IPS-18a (cell line): ENCODE results near the gene TMEM271.

Experiments
- H3K27ac ChIP-seq: one replicate; pipeline ENCODE4 v1.5.1; 2013; ENCODE audit warnings: low read length
- H3K27me3 ChIP-seq: one replicate; pipeline ENCODE4 v1.6.1; 2013; ENCODE audit warnings: mild to moderate bottlenecking, low read length; ENCODE audit not compliant: control insufficient read depth, insufficient read depth
- H3K36me3 ChIP-seq: one replicate; pipeline ENCODE4 v1.6.1; 2013; ENCODE audit warnings: low read depth, low read length; ENCODE audit not compliant: control insufficient read depth
- H3K4me1 ChIP-seq: one replicate; pipeline ENCODE4 v1.6.1; 2013; ENCODE audit warnings: low read depth, low read length; ENCODE audit not compliant: control insufficient read depth
- H3K4me3 ChIP-seq: one replicate; pipeline ENCODE4 v1.5.1; 2013; ENCODE audit warnings: low read length
- H3K9ac ChIP-seq: one replicate; pipeline ENCODE4 v1.6.1; 2013; ENCODE audit warnings: mild to moderate bottlenecking, low read length, moderate library complexity
- H3K9me3 ChIP-seq: one replicate; pipeline ENCODE4 v1.6.1; 2013; ENCODE audit warnings: low read depth, low read length; ENCODE audit not compliant: control insufficient read depth

TMEM271 gene

DNA sequence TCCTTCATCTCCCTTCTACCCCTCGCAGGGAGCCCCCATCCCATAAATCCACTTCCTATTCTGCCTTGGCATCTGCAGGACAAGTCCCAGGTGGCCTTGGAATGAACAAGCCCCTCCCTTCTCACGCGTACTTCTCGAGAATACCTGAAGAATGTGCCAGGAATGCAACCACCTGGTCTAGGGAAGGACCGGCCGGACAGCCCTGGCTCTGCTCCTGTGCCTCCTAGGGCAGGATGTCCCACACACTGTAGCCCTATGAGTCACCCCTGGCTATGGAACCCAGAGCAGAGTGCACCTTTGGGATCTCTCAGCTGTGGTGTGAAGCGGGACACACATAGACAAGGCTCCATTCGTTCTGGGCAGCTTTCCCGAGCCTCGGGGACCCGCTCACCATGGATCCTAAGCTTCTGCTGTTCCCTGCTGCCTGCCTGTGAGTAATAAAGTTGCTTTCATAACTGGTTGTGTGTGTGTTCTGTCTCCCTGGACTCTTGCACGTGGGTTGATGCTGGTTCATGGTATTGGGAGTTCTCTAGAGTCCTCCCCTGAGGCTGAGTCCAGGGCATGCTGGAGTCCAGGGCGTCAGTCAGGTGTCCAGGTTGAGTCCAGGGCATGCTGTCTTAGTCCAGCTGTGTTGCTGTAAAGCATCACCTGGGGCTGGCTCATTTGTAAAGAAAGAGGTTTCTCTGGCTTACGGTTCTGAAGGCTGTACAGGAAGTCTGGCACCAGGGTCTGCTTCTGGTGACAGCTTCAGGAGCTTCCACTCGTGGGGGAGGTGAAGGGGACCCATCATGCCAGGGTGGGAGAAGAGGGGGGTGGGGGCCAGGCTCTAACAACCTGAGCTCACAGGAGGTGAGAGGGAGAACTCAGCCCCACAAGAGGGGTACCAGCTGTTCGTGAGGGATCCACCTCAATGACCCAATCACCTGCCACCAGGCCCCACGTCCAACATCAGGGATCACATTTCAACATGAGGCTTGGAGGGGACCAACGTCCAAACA lies 41.8 kb upstream of the TMEM271 start:
- no peaks in the 10 kb centered on the region for H3K9me3 ChIP-seq
- H3K36me3 ChIP-seq = no peaks in the 10 kb centered on the region
- H3K4me1 ChIP-seq = no peaks in the 10 kb centered on the region
- no peaks in the 10 kb centered on the region for H3K27me3 ChIP-seq
- H3K4me3 ChIP-seq = no peak overlapping the region
- no peak overlapping the region for H3K9ac ChIP-seq
- H3K27ac ChIP-seq = no peak overlapping the region

DNA sequence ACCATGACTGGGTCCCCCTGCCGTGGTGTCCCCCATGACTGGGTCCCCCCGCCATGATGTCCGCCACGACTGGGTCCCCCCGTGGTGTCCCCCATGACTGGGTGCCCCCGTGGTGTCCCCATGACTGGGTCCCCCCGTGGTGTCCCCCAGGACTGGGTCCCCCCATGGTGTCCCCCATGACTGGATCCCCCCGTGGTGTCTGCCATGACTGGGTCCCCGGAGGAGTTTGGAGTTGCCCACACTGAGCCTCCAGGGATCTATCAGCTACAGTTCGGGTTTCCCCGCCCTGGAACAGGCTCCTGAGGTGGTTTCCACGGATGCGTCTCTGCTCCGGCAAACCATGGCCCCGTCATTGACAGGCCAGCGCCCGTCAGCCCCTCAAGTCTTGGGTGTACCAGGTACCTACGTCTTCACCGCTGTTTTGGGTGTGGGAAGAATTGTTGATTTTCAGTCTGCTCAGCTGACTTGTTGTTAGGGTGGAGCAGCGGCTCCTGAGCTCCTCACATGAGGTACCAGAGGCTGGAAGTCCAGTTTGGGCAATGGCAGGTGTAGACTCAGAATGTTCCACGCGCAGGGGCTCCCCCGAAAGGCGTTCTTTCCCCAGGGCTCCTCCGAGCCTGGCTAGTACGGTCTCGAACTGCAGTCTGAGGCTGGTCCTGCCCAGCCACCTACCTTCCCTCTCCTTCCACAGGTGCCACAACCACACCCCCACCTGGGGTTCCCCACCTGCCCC lies 41.0 kb upstream of the TMEM271 start:
- H3K27ac ChIP-seq = no peak overlapping the region
- no peaks in the 10 kb centered on the region for H3K36me3 ChIP-seq
- H3K4me3 ChIP-seq = no peak overlapping the region
- H3K9ac ChIP-seq = no peak overlapping the region
- H3K4me1 ChIP-seq = no peaks in the 10 kb centered on the region
- no peaks in the 10 kb centered on the region for H3K27me3 ChIP-seq
- no peaks in the 10 kb centered on the region for H3K9me3 ChIP-seq

DNA sequence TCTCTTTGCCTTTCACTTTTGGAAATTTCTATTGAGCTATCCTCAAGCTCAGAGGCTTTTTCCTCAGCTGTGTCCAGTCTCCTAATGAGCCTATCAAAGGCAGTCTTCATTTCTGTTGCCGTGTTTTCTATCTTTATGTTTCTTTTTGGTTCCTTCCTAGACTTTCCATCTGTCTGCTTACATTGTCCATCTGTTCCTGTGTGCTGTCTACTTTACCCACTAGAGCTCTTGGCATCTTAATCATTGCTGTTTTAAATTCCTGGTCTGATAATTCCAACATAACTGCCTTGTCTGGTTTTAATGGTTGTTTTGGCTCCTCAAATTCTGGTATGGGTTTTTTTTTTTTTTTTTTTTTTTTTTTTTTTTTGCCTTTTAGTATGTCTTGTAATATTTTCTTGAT lies 40.0 kb upstream of the TMEM271 start:
- Histone ChIP-seq H3K27ac (no peak overlapping the region), H3K4me3 (no peak overlapping the region), H3K27me3 (no peaks in the 10 kb centered on the region), H3K4me1 (no peaks in the 10 kb centered on the region), H3K36me3 (no peaks in the 10 kb centered on the region), H3K9ac (no peak overlapping the region), H3K9me3 (no peaks in the 10 kb centered on the region)

DNA sequence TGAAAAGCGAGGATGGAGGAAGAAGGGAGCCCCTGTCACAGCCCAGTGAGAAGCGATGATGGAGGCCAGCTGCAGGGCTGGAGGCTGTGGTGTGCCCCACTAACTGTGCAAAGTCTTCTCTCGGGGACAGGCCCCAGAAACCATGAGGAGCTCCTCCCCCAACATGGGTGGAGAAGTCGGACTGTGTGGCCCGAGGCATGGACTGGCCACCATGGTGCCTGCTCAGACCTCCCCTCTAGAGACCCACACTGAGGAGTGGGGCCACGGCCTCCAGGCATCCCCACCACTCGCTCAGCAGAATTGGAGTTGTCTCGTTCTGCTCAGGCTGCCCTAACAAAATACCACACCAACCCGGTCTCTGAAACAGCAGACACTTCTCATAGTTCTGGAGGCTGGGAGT lies 37.0 kb upstream of the TMEM271 start:
- H3K27ac ChIP-seq = no peak overlapping the region
- H3K9me3 ChIP-seq = no peaks in the 10 kb centered on the region
- no peaks in the 10 kb centered on the region for H3K36me3 ChIP-seq
- H3K9ac ChIP-seq = no peak overlapping the region
- no peaks in the 10 kb centered on the region for H3K27me3 ChIP-seq
- H3K4me3 ChIP-seq = no peak overlapping the region
- H3K4me1 ChIP-seq = no peaks in the 10 kb centered on the region

DNA sequence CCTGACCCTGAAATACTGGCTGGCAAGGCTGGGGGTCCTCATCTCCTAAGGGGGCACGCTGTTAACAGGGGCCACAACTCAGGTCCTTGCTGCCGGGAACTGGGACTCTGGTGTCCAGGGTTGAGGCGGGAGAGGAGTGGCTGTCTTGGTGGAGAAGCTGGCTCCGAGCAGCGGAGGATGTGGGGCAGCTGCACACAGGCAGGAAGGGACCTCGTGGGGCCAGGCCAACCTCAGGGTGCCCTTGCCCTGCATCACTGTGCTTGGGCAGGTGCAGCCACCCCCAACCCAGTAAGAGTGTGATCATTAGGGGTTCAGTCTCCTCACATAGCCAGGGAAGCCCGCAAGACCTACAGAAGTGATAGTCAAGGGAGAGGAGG lies 36.6 kb upstream of the TMEM271 start:
- no peak overlapping the region for H3K9ac ChIP-seq
- no peaks in the 10 kb centered on the region for H3K4me1 ChIP-seq
- no peaks in the 10 kb centered on the region for H3K27me3 ChIP-seq
- no peaks in the 10 kb centered on the region for H3K9me3 ChIP-seq
- no peaks in the 10 kb centered on the region for H3K36me3 ChIP-seq
- H3K4me3 ChIP-seq = no peak overlapping the region
- no peak overlapping the region for H3K27ac ChIP-seq

DNA sequence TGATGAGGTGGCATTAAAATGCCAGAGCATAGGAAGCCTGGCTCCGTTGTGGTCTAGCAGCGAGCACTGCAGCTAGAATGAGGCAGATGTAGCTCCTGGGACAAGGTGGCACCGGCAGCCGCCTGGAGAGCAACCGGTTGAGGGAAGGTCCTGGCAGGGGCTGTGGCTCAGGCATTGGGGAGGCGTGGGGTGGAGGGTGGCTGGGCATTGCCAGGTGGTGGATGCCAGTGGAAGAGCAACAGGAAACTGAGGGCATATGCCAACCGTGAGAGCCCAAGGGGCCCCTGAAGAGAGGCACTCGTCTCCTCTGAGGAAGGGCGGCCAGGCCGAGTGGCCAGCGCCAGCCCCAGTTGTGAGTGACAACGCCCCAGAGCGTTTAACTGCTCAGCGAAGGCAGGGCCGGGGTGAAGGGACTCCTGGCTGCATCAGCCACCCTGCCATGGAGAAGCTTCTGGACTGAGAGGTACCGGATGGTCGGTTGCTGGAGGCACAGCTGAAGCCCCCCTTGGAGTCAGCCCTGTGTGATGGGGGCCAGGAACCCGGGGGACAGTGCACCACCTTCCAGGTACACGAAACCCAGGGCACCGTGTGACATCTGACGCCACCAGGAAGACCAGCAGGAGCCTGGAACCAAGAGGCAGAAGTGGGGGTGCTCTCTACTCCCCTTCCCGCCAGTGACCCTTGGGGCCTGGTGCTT lies 36.1 kb upstream of the TMEM271 start:
- no peak overlapping the region for H3K4me3 ChIP-seq
- H3K9me3 ChIP-seq = no peaks in the 10 kb centered on the region
- no peaks in the 10 kb centered on the region for H3K27me3 ChIP-seq
- no peak overlapping the region for H3K9ac ChIP-seq
- H3K36me3 ChIP-seq = no peaks in the 10 kb centered on the region
- no peak overlapping the region for H3K27ac ChIP-seq
- no peaks in the 10 kb centered on the region for H3K4me1 ChIP-seq

DNA sequence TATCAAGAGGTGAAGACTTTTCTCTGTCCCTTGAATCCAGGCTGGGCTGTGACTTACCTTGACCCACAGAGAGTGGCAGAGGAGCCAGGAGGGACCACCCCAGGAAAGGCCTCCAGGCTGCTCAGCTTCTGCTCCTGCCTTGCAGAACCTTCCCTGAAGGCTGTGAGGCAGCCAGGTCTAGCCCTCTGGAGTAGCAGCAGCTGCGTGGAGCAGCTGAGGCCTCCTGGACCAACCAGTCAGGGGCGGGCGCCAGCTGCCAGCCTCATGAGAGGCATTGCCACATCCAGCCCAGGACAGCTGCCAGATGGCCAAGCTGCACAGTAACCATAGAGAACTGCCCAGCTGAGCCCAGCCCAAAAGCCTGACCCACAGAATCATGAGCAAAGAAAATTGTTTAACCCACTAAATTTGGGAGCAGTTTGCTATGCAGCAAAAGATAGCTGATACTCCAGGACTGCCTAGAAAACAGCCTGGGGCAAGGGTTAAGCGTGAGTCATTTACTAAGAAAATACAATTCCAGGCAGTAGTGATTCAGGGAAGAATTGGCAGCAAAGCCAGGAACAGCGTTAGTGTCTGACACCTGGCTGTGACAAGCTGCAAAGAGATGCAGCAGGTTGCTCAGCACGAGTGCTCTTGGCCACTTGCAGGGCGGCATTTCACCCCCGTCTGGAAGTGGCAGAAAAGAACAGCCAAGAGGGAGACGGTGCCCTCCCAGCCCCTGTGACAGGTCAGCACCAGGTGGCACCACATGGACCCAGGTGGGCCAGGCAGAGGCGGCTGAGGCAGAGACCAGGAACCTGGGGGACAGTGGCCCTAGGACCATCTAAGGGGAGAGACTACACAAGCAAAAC lies 34.5 kb upstream of the TMEM271 start:
- Histone ChIP-seq H3K27me3 (no peaks in the 10 kb centered on the region), H3K36me3 (no peaks in the 10 kb centered on the region), H3K9me3 (no peaks in the 10 kb centered on the region), H3K4me3 (no peak overlapping the region), H3K9ac (no peak overlapping the region), H3K27ac (no peak overlapping the region), H3K4me1 (no peaks in the 10 kb centered on the region)

DNA sequence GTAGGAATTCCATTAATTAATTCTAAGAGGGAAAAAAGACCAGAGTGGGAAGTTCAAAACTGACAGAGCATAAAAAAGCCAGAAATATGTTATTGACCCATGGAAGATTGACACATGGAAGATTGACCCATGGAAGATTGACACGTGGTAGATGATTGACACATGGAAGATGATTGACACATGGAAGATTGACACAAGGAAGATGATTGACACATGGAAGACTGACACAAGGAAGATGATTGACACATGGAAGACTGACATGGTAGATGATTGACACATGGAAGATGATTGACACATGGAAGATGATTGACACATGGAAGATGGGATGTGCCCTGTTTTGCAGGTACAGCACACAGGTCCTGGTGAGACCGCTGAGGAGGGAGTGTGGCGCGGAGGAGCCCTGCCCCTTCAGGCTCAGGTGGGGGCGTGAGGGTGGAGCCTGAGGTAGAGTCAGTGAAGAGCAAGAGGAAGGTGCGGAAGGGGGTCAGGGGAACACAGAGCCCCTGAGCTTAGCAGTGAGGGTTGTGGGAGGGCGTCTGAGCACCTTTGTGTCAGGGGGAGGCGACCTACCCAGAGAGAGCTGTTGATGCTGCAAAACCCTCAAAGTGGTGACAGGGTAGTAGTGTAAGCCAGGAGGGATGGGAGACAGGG lies 33.4 kb upstream of the TMEM271 start:
- Histone ChIP-seq H3K4me3 (no peak overlapping the region), H3K27ac (no peak overlapping the region), H3K9me3 (no peaks in the 10 kb centered on the region), H3K4me1 (no peaks in the 10 kb centered on the region), H3K36me3 (no peaks in the 10 kb centered on the region), H3K27me3 (no peaks in the 10 kb centered on the region), H3K9ac (no peak overlapping the region)

DNA sequence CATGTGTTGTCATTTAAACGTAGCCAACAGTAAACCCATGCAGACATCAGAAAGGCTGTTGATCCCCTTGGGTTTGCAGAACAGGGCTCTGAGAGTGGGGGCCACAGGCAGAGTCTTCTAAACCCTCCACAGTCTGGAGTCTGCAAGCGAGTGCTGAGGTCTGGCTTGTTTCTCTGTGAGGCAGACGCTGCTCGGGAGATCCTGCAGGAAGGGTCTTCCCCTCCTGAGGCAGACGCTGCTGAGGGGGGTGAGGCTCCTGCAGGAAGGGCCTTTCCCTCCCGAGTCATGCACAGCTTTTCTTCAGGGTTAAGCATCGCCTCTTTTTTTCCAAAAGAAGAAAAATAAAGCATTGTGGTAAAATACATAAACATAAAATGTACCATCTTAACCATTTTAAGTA lies 32.1 kb upstream of the TMEM271 start:
- H3K4me1 ChIP-seq = no peaks in the 10 kb centered on the region
- no peak overlapping the region for H3K27ac ChIP-seq
- no peak overlapping the region for H3K4me3 ChIP-seq

DNA sequence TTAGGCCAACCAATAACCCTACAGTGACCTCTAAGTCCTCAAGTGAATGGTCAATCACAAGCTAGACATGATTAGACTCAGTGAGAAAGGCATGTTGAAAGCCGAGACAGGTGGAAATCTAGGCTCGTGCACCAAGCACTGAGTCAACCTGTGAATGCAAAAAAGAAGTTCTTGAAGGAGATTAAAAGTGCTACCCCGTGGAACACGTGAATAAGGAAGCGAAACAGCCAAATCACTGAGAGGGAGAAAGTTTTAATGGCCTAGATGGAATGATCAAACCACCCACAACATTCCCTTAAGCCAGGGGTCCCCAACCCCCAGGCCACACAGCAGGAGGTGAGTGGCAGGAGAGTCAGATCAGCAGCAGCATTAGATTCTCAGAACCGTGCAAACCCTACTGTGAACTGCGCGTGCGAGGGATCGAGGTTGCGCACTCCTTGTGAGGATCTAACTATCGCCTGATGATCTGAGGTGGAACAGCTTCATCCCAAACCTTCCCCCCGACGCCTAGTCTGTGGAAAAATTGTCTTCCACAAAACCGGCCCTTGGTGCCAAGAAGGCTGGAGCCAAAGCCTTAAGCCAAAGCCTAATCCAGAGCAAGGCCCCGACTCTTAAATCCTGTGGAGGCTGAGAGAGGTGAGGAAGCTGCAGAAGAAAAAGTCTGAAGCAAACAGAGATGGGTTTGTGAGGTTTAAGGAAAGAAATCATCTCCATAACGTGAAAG lies 29.8 kb upstream of the TMEM271 start:
- H3K27me3 ChIP-seq = no peaks in the 10 kb centered on the region
- no peaks in the 10 kb centered on the region for H3K36me3 ChIP-seq
- H3K4me1 ChIP-seq = no peaks in the 10 kb centered on the region
- no peak overlapping the region for H3K27ac ChIP-seq
- H3K4me3 ChIP-seq = no peak overlapping the region
- no peaks in the 10 kb centered on the region for H3K9me3 ChIP-seq
- H3K9ac ChIP-seq = no peak overlapping the region

More for the DNA sequence above, 32.1 kb upstream of the TMEM271 start:
- no peaks in the 10 kb centered on the region for H3K27me3 ChIP-seq
- H3K9me3 ChIP-seq = no peaks in the 10 kb centered on the region
- H3K9ac ChIP-seq = no peak overlapping the region
- no peaks in the 10 kb centered on the region for H3K36me3 ChIP-seq
